Mesendoderm (in vitro differentiated cells): ENCODE data around the gene SYNGAP1.

Experiments used
- DNase-seq: peaks from one replicate; pipeline ENCODE4 v3.0.0; 2013
- H2AK5ac ChIP-seq: 2 replicates; pipeline ENCODE4 v1.6.1; 2013; ENCODE audit warnings: low read length, inconsistent platforms
- H2BK120ac ChIP-seq: 2 replicates; pipeline ENCODE4 v1.6.1; 2013; ENCODE audit warnings: low read depth, mild to moderate bottlenecking, low read length, moderate library complexity, mixed read lengths
- H2BK15ac ChIP-seq: replicated peaks from 2 replicates; pipeline ENCODE4 v1.6.1; 2013; ENCODE audit warnings: low read depth, mild to moderate bottlenecking, moderate library complexity
- H2BK5ac ChIP-seq: 2 replicates; pipeline ENCODE4 v1.6.1; 2013; ENCODE audit warnings: low read length, inconsistent platforms
- H3K18ac ChIP-seq: 2 replicates; pipeline ENCODE4 v1.6.1; 2013; ENCODE audit warnings: mild to moderate bottlenecking, low read length, mixed read lengths
- H3K23ac ChIP-seq: one replicate; pipeline ENCODE4 v1.6.1; 2013; ENCODE audit warnings: low read length
- H3K27ac ChIP-seq: 2 replicates; pipeline ENCODE4 v1.5.1; 2013; ENCODE audit warnings: low read depth, mild to moderate bottlenecking, inconsistent platforms, low read length, moderate library complexity
- H3K27me3 ChIP-seq: 2 replicates; pipeline ENCODE4 v1.6.1; 2013; ENCODE audit warnings: low read length, control low read depth, mild to moderate bottlenecking, inconsistent platforms; ENCODE audit not compliant: insufficient read depth, poor library complexity
- H3K36me3 ChIP-seq: 2 replicates; pipeline ENCODE4 v1.6.1; 2013; ENCODE audit warnings: low read length, inconsistent platforms; ENCODE audit not compliant: control insufficient read depth, insufficient read depth
- H3K4ac ChIP-seq: one replicate; pipeline ENCODE4 v1.6.1; 2013; ENCODE audit warnings: low read depth, mild to moderate bottlenecking, low read length, moderate library complexity
- H3K4me1 ChIP-seq: 2 replicates; pipeline ENCODE4 v1.6.1; 2013; ENCODE audit warnings: low read depth, low read length, inconsistent platforms; ENCODE audit not compliant: control insufficient read depth
- H3K4me2 ChIP-seq: 2 replicates; pipeline ENCODE4 v1.6.1; 2013; ENCODE audit warnings: low read length
- H3K4me3 ChIP-seq: 2 replicates; pipeline ENCODE4 v1.5.1; 2013; ENCODE audit warnings: mild to moderate bottlenecking, low read length
- H3K56ac ChIP-seq: one replicate; pipeline ENCODE4 v1.6.1; 2013; ENCODE audit warnings: low read length
- H3K79me1 ChIP-seq: 2 replicates; pipeline ENCODE4 v1.6.1; 2013; ENCODE audit warnings: low read length, inconsistent platforms
- H3K79me2 ChIP-seq: 2 replicates; pipeline ENCODE4 v1.6.1; 2013; ENCODE audit warnings: mild to moderate bottlenecking, low read length; ENCODE audit not compliant: control insufficient read depth, insufficient read depth
- H3K9ac ChIP-seq: 2 replicates; pipeline ENCODE4 v1.6.1; 2013; ENCODE audit warnings: low read length, inconsistent platforms
- H4K5ac ChIP-seq: one replicate; pipeline ENCODE4 v1.6.1; 2013; ENCODE audit warnings: low read length
- H4K8ac ChIP-seq: one replicate; pipeline ENCODE4 v1.6.1; 2013; ENCODE audit warnings: low read depth, mild to moderate bottlenecking, control low read depth, low read length, moderate library complexity
- WGBS: extraction: QIAGEN DNeasy Blood & Tissue Kit; methylation state at CpG from one replicate; pipeline ENCODE4 v1.1.7; 2013; ENCODE audit warnings: low lambda C conversion rate, missing lambda C conversion rate; ENCODE audit not compliant: insufficient coverage; ENCODE audit errors: extremely low coverage; 5-methylcytosine and 5-hydroxymethylcytosine counted together

The SYNGAP1 gene

DNA sequence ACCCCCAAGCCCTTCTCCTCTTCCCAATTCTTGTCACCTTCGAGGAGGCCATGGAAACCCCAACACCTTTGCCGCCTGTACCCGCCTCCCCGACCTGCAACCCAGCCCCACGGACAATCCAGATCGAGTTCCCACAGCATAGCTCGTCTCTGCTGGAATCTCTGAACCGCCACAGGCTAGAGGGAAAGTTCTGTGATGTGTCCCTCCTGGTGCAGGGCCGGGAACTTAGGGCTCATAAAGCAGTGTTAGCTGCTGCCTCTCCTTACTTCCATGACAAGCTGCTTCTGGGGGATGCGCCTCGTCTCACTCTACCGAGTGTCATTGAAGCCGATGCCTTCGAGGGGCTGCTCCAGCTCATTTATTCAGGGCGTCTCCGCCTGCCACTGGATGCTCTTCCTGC is 35.2 kb downstream of the SYNGAP1 start:
- Histone ChIP-seq H4K5ac (no peak overlapping the region), H2BK15ac (no peak overlapping the region), H3K4me2 (peak overlapping the region; percentile 74), H3K27ac (no peak overlapping the region), H3K4me3 (peak overlapping the region; percentile 90), H3K4ac (no peak overlapping the region), H3K56ac (peak overlapping the region; percentile 90), H3K79me1 (peaks cover 17% of the 10 kb centered on the region), H3K36me3 (peaks cover 4% of the 10 kb centered on the region), H3K27me3 (no peaks in the 10 kb centered on the region), H2AK5ac (peak overlapping the region; percentile 2), H3K4me1 (peaks cover 3% of the 10 kb centered on the region), H3K9ac (peak overlapping the region; percentile 89), H4K8ac (no peak overlapping the region), H2BK5ac (no peak overlapping the region), H3K23ac (no peak overlapping the region), H2BK120ac (no peak overlapping the region), H3K79me2 (peaks cover 8% of the 10 kb centered on the region), H3K18ac (no peak overlapping the region)
- WGBS, result no CpG with 5 or more reads among the region's 16 CpGs
- peak; percentile 6 for DNase-seq

DNA sequence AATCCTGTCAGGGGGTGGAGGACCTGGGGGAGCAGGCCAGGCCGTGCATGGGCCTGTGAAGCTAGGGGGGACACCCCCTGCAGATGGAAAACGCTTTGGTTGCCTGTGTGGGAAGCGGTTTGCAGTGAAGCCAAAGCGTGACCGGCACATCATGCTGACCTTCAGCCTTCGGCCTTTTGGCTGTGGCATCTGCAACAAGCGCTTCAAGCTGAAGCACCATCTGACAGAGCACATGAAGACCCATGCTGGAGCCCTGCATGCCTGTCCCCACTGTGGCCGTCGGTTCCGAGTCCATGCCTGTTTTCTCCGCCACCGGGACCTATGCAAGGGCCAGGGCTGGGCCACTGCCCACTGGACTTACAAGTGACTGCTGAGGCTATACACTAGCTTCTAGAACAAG is 36.3 kb downstream of the SYNGAP1 start:
- no CpG with 5 or more reads among the region's 12 CpGs for WGBS
- H3K4me1 ChIP-seq, result peaks cover 3% of the 10 kb centered on the region
- no peak overlapping the region for H3K4ac ChIP-seq
- no peak overlapping the region for H2BK120ac ChIP-seq
- H3K36me3 ChIP-seq, result peaks cover 4% of the 10 kb centered on the region
- peaks cover 8% of the 10 kb centered on the region for H3K79me2 ChIP-seq
- H4K5ac ChIP-seq, result no peak overlapping the region
- H2BK5ac ChIP-seq, result no peak overlapping the region
- no peak overlapping the region for H3K56ac ChIP-seq
- no peak overlapping the region for H3K9ac ChIP-seq
- no peaks in the 10 kb centered on the region for H3K27me3 ChIP-seq
- no peak overlapping the region for H3K27ac ChIP-seq
- no peak overlapping the region for H3K4me2 ChIP-seq
- H2AK5ac ChIP-seq, result no peak overlapping the region
- no peak overlapping the region for H3K18ac ChIP-seq
- no peak overlapping the region for H4K8ac ChIP-seq
- no peak overlapping the region for H3K4me3 ChIP-seq
- peaks cover 17% of the 10 kb centered on the region for H3K79me1 ChIP-seq
- H2BK15ac ChIP-seq, result no peak overlapping the region
- DNase-seq, result no peak
- H3K23ac ChIP-seq, result no peak overlapping the region

DNA sequence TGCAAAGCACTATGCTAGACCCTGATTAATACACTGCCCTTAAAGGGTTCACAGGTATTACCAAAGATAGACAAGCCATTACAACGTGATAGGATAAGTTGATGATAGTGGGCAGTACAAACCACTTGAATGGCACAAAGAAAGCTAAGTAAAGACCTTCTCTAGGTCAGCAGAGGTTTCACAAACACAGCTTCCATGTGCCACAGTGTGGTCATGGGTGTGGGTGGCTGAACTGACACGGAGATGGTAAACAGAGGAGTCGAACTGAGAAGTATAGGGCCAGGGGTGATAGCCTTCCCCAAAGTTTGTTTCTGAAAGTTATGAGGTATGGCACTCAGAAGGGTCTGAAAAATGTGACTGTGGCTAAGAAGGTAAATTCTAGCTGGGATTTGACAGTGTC is 38.8 kb downstream of the SYNGAP1 start:
- Histone ChIP-seq H3K27me3 (no peaks in the 10 kb centered on the region), H3K23ac (no peak overlapping the region), H4K8ac (no peak overlapping the region), H3K56ac (no peak overlapping the region), H2AK5ac (no peak overlapping the region), H3K4ac (no peak overlapping the region), H3K79me1 (peaks cover 17% of the 10 kb centered on the region), H3K27ac (no peak overlapping the region), H3K79me2 (peaks cover 8% of the 10 kb centered on the region), H3K4me3 (no peak overlapping the region), H3K36me3 (peaks cover 4% of the 10 kb centered on the region), H3K4me1 (peaks cover 3% of the 10 kb centered on the region), H3K18ac (no peak overlapping the region), H2BK5ac (no peak overlapping the region), H2BK15ac (no peak overlapping the region), H4K5ac (no peak overlapping the region), H2BK120ac (no peak overlapping the region), H3K4me2 (no peak overlapping the region), H3K9ac (no peak overlapping the region)
- WGBS, result no CpG with 5 or more reads among the region's 3 CpGs
- no peak for DNase-seq

DNA sequence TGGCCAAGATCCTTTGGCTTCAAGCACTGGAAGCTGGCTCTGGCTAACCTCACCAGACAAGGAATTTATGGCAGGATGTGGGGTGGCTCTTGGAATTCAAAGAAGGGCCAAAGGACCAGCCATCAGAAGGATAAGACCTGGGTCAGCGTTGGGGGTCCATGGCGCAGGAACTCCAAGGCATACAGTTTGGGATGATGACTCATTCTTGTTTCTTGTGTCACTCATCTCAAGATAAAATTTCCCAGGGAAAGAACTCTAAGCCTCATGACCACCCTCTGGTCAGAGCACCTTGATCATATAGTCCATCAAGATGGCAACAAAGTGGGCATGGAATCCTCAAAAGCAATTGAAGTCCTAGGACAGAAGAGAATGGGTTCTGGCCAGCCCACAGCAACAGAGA is 39.4 kb downstream of the SYNGAP1 start:
- H2BK5ac ChIP-seq, result no peak overlapping the region
- H3K4me2 ChIP-seq, result no peak overlapping the region
- no peak for DNase-seq
- H3K23ac ChIP-seq, result no peak overlapping the region
- no peak overlapping the region for H3K4ac ChIP-seq
- no peak overlapping the region for H3K56ac ChIP-seq
- H3K18ac ChIP-seq, result no peak overlapping the region
- peaks cover 17% of the 10 kb centered on the region for H3K79me1 ChIP-seq
- no peak overlapping the region for H4K8ac ChIP-seq
- no peak overlapping the region for H2AK5ac ChIP-seq
- peaks cover 4% of the 10 kb centered on the region for H3K36me3 ChIP-seq
- no peaks in the 10 kb centered on the region for H3K27me3 ChIP-seq
- no peak overlapping the region for H2BK15ac ChIP-seq
- H4K5ac ChIP-seq, result no peak overlapping the region
- peaks cover 8% of the 10 kb centered on the region for H3K79me2 ChIP-seq
- H3K9ac ChIP-seq, result no peak overlapping the region
- H3K4me3 ChIP-seq, result no peak overlapping the region
- H3K27ac ChIP-seq, result no peak overlapping the region
- no CpG with 5 or more reads among the region's 2 CpGs for WGBS
- no peak overlapping the region for H2BK120ac ChIP-seq
- H3K4me1 ChIP-seq, result peaks cover 3% of the 10 kb centered on the region

DNA sequence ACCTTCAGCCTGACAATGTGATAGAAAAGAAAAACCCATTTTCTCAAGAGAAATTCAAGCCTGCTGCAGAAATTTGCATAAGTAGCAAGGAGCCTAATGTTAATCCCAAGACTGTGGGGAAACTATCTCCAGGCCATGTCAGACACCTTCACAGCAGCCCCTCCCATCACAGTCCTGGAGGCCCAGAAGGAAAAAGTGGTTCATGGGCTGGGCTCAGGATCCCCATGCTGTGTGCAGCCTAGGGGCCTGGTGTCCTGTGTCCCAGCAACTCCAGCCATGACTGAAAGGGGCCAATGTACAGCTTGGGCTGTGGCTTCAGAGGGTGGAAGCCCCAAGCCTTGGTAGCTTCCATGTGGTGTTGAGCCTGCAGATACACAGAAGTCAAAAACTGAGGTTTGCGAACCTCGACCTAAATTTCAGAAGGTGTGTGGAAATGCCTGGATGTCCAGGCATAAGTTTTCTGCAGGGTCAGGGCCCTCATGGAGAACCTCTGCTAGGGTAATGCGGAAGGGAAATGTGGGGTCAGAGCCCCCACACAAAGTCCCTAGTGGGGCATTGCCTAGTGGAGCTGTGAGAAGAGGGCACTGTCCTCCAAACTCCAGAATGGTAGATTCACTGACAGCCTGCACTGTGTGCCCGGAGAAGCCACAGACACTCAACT is 46.3 kb downstream of the SYNGAP1 start:
- H2BK120ac ChIP-seq, result no peak overlapping the region
- no peak overlapping the region for H4K5ac ChIP-seq
- H3K18ac ChIP-seq, result no peak overlapping the region
- no peak overlapping the region for H2AK5ac ChIP-seq
- H3K23ac ChIP-seq, result no peak overlapping the region
- H3K36me3 ChIP-seq, result no peaks in the 10 kb centered on the region
- no peak overlapping the region for H2BK15ac ChIP-seq
- no peak overlapping the region for H3K56ac ChIP-seq
- no peak overlapping the region for H2BK5ac ChIP-seq
- no peaks in the 10 kb centered on the region for H3K79me2 ChIP-seq
- no peaks in the 10 kb centered on the region for H3K27me3 ChIP-seq
- no peak overlapping the region for H3K4ac ChIP-seq
- no CpG with 5 or more reads among the region's 4 CpGs for WGBS
- DNase-seq, result no peak
- no peaks in the 10 kb centered on the region for H3K4me1 ChIP-seq
- H3K27ac ChIP-seq, result no peak overlapping the region
- no peak overlapping the region for H3K4me2 ChIP-seq
- H4K8ac ChIP-seq, result no peak overlapping the region
- no peak overlapping the region for H3K4me3 ChIP-seq
- H3K9ac ChIP-seq, result no peak overlapping the region
- no peaks in the 10 kb centered on the region for H3K79me1 ChIP-seq

DNA sequence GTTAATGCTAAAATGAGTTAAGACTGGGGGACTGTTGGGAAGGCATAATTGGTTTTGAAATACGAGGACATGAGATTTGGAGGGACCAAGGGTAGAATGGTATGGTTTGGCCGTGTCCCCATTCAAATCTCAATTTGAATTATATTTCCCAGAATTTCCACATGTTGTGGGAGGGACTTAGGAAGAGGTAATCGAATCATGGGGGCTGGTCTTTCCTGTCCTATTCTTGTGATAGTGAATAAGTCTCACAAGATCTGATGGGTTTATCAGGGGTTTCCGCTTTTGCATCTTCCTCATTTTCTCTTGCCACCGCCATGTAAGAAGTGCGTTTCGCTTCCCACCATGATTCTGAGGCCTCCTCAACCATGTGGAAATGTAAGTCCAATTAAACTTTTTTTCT is 47.2 kb downstream of the SYNGAP1 start:
- H3K79me1 ChIP-seq, result no peaks in the 10 kb centered on the region
- no peak overlapping the region for H3K4me3 ChIP-seq
- H3K4me1 ChIP-seq, result no peaks in the 10 kb centered on the region
- H3K36me3 ChIP-seq, result no peaks in the 10 kb centered on the region
- H3K56ac ChIP-seq, result no peak overlapping the region
- H4K8ac ChIP-seq, result no peak overlapping the region
- H3K27ac ChIP-seq, result no peak overlapping the region
- no peaks in the 10 kb centered on the region for H3K79me2 ChIP-seq
- no peak overlapping the region for H2BK15ac ChIP-seq
- H3K9ac ChIP-seq, result no peak overlapping the region
- no peak overlapping the region for H3K18ac ChIP-seq
- no peak overlapping the region for H3K4me2 ChIP-seq
- no peak overlapping the region for H3K23ac ChIP-seq
- no peaks in the 10 kb centered on the region for H3K27me3 ChIP-seq
- no CpG with 5 or more reads among the region's 7 CpGs for WGBS
- no peak overlapping the region for H2BK120ac ChIP-seq
- no peak overlapping the region for H4K5ac ChIP-seq
- no peak overlapping the region for H2BK5ac ChIP-seq
- no peak for DNase-seq
- H2AK5ac ChIP-seq, result no peak overlapping the region
- no peak overlapping the region for H3K4ac ChIP-seq
